ENCODE measurements around the gene BTF3L4.
"Not testable (repeated sequence)": the region's sequence is repeated elsewhere in the genome, so short reads cannot be mapped to it uniquely, and the experiment has no call there.

BTF3L4 gene

GRCh38 chr1:52056163-52056936 lies at the start of gene BTF3L4:
Gene BTF3L4 (plus strand): TSS chr1:52056295. CDS start chr1:52059848, 3,553 bp downstream.
- DNase-seq = peak; percentile 94 to 97

- no peak for DNase-seq
Observed at GRCh38 chr1:52007215-52008002, 48.7 kb upstream of the BTF3L4 start.

GRCh38 chr1:52008071-52008809 lies 47.9 kb upstream of the BTF3L4 start:
- DNase-seq = no peak

GRCh38 chr1:52022133-52022532 lies 34.0 kb upstream of the BTF3L4 start:
- no peak for DNase-seq

DNA sequence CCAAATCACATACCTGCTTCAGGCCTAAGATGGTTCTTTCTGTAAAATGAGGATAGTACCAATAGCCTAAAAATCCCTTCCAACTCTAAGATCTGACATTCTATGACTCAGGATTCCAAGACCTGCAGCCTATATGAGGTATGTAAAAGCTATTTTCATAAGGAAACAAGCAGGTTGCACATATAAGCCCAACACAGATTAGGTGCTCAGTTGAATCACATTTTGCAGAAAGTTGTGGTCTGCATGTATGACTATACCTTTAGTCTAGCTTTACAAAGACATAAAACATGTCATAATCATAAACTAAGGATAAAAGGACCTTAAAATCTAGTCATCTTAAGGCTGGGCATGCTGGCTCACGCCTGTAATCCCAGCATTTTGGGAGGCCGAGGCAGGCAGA lies 29.8 kb upstream of the BTF3L4 start:
- DNase-seq = no peak

- DNase-seq = no peak
Observed at GRCh38 chr1:52028328-52028727, 27.8 kb upstream of the BTF3L4 start.

DNA sequence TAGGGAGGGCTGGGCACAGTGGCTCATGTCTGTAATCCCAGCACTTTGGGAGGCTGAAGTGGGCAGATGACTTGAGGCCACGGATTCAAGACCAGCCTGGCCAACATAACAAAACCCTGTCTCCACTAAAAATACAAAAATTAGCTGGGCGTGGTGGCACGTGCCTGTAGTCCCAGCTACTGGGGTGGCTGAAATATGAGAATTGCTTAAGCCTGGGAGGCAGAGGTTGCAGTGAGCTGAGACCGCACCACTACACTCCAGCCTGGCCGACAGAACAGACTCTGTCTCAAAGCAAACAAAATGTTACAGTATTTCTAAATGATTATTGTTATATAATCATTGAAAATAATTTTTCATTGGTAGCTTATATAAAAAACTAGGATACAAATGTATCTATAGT lies 27.3 kb upstream of the BTF3L4 start:
- not testable (repeated sequence) for DNase-seq

DNA sequence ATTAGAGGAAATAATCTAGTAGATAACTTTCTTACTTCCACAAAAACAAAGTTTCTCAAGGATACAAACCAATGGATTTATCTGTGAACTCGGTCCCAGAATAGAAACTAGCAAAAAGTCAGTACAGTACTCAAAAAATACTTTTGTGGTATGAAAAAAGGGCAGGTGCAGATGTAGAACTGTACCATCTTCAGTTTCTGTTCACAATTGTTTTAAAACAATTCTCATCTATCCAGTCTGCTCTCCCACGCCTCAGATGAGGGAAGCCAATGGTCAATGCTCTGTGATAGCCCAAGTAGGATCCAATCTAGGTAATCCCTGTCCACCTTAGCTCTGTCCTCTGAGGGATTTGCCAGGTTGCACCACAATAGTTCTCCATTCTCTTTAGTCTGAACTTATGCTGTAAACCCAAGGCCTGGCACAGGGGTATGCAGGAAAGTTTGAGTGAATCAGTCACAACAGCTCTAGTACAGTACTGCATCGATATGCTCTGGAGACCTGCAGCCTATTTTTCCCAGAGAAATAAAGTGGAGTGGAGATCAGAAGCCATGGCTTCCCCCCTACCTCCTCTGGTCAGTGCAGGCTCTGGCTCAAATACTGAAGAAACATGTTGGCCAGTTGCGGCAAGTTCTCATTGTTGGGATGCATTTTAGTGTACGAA lies 23.8 kb upstream of the BTF3L4 start:
- no peak for DNase-seq

DNA sequence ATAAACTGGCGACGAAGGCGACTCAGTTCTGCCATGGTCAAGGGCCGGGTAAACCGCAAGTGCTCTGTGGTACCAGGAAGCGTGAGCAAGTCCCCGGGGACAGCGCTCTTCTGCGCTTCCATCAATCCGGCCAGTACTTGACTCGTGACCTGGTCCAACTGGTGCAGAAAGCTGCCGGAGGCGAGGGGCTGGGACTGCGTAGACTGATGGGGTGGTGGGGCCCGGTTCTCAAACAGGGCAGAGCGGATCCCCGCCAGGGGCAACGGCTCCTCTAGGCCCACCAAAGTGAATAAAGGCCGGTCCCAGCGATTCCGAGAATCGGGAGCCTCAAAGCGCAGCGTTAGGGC lies 23.3 kb upstream of the BTF3L4 start:
- DNase-seq = peak; percentile 8 to 58

DNA sequence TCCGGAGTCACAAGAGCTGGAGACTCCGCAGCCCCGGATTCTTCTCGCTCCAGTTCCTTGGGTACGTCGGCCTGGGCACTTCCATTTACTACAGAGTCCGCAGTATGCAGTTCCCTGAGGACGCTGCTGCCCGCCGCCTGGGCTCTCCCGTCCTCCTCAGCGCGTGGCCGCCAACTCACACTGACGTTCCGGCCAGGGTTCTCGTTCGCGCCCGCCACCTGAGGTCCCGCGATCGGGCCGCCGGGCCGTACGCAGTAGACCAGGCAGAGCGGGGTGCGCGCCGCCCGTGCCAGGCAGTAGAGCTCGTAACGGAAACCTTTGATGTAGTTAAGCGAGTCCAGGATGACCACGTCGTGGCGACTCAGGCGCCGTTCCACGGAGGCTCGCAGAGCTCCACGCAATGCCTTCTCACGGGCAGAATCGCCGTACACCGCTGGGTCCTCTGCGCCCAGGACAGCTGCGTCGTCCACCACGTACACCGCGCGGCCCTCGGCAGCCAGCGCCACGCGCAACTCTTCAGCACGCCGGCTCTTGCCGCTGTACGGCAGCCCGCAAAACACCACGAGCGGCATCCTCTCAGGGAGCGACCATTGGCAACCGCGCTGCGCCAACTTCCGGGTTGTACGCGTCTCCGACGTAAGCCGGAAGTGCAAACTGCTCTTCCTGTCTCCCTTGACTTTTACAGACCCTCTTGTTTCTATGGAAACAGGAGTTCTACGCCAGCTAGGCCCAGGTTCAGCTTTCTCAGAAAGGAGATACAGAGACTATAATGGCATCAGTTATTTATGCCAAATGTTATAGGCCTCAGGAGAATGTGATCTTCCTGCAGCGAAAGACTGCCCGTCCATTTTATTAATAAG lies 22.7 kb upstream of the BTF3L4 start, which contains the start of gene KTI12:
Gene KTI12 (minus strand): TSS at position 621 of the 860 bp plus-strand sequence. CDS start 49 bp downstream, at position 572.
- DNase-seq = peak; percentile 86 to 91

DNA sequence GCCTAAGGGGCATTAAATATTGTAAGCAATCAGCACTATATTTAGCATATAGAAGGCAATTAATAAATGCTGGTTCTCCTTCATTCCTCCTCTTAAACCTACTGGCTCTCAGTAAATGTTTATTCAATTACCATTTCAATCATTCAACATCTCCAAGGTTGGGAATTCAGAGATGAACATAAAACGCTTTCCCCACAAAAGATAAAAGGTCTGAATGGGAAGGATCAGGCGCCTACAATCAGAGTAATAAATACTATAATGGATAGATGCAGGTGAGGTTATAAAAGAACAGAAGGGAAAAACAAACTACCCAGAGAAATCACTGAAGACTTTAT lies 22.1 kb upstream of the BTF3L4 start:
- no peak for DNase-seq

DNA sequence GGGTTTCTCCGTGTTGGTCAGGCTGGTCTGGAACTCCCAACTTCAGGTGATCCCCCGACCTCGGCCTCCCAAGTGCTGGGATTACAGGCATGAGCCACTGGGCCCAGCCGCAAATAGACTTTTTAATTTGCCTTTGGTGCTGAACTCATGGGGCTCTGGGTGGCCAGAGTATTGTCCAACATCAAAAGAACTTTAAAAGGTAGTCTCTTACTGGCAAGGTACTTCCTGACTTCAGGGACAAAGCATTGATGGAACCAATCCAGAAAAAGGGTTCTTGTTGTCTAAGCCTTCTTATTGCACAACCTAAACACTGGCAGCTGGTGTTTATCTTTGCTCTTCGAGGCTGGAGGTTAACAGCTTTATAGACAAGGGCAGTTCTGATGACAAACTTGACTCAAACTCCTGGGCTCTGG lies 18.7 kb upstream of the BTF3L4 start:
- DNase-seq = no peak

- no peak for DNase-seq
Observed at GRCh38 chr1:52037909-52038308, 18.2 kb upstream of the BTF3L4 start.

GRCh38 chr1:52041551-52042185 lies 14.4 kb upstream of the BTF3L4 start:
- DNase-seq = no peak

DNA sequence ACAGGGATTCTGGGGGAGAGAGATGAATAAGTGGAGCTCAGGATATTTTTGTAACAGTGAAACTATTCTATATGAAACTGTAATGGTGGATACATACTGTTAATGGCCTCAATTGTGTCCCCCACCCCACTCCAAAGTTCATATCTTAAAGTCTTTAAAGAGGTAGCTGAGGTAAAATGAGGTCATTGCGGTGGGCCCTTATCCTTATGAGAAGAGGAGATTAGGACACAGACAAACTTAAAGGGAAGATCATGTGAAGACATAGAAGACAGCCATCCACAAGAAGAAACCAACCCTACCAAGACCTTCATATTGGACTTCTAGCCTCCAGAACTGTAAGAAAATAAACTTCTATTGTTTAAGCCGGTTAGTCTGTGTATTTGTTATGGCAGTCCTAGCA lies 10.9 kb upstream of the BTF3L4 start:
- no peak for DNase-seq

- not testable (repeated sequence) for DNase-seq
Observed at GRCh38 chr1:52045666-52046195, 10.4 kb upstream of the BTF3L4 start.

GRCh38 chr1:52049337-52049736 lies 6.8 kb upstream of the BTF3L4 start:
- not testable (repeated sequence) for DNase-seq

DNA sequence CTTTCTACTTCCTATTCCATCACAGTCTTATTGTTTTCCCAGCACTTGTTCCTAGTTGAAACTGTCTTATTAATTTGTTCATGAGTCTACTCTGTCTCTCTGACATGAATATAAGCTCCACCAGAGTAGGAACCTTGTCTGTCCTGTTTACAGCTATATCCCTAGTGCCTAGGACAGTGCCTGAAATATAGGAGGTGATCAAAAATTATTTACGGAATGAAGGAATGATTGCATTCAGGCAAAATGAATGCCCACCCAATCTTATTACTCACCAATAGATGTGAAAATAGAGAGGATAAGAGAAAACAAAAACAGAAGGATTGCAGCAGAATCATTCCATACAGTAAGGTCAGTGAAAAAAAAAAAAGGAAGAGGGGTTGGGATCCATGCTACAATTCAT lies 2.2 kb upstream of the BTF3L4 start:
- DNase-seq = no peak

- DNase-seq = no peak
Observed at GRCh38 chr1:52054496-52055065, 1.5 kb upstream of the BTF3L4 start.

- peak; percentile 85 to 92 for DNase-seq
Observed at GRCh38 chr1:52055066-52055865, 829 bp upstream of the BTF3L4 start, which contains the start of gene TXNDC12. Gene TXNDC12 (minus strand): TSS chr1:52055191. CDS start chr1:52055096, 95 bp downstream.
